ENCODE measurements around the gene GULP1.

The GULP1 gene

GRCh38 chr2:188314314-188315054 lies 22.8 kb downstream of the GULP1 start:
- TF ChIP-seq POLR2AphosphoS5 (IDR thresholded peaks at IDR 0.05; ENCODE audit: low read depth): no peak
- TF ChIP-seq SPI1 (IDR thresholded peaks at IDR 0.05; ENCODE audit: borderline replicate concordance, low read depth): no peak
- no peak for TF ChIP-seq GABPA (IDR thresholded peaks at IDR 0.05; ENCODE audit: low read depth)
- no peak for TF ChIP-seq REST (IDR thresholded peaks at IDR 0.05; ENCODE audit: insufficient replicate concordance, low read depth)
- no peak for TF ChIP-seq CTCF (IDR thresholded peaks at IDR 0.05; ENCODE audit: insufficient read depth, low read length)
- Histone ChIP-seq H3K27ac (replicated peaks) (no peak overlapping the region), H3K27me3 (ENCODE audit: insufficient read depth, poor library complexity, severe bottlenecking) (no peaks in the 10 kb centered on the region), H3K4me3 (replicated peaks; ENCODE audit: insufficient read depth, low read length) (no peak overlapping the region)
- DNase-seq (ENCODE audit: low read depth in 1 of 2, low spot score in 1 of 2): no peak

GRCh38 chr2:188315750-188316149 lies 24.1 kb downstream of the GULP1 start:
- Histone ChIP-seq H3K27ac (replicated peaks) (no peak overlapping the region), H3K4me3 (replicated peaks; ENCODE audit: insufficient read depth, low read length) (no peak overlapping the region)

More at GRCh38 chr2:188315750-188316149, 24.1 kb downstream of the GULP1 start:
- no peak for DNase-seq (ENCODE audit: low read depth in 1 of 2, low spot score in 1 of 2)
- H3K27me3 ChIP-seq (ENCODE audit: insufficient read depth, poor library complexity, severe bottlenecking): no peaks in the 10 kb centered on the region
- TF ChIP-seq CTCF (IDR thresholded peaks at IDR 0.05; ENCODE audit: insufficient read depth, low read length) (no peak), GABPA (IDR thresholded peaks at IDR 0.05; ENCODE audit: low read depth) (no peak), REST (IDR thresholded peaks at IDR 0.05; ENCODE audit: insufficient replicate concordance, low read depth) (no peak), POLR2AphosphoS5 (IDR thresholded peaks at IDR 0.05; ENCODE audit: low read depth) (no peak), SPI1 (IDR thresholded peaks at IDR 0.05; ENCODE audit: borderline replicate concordance, low read depth) (no peak)
